Upper lobe of left lung (tissue), 6 donors: Measurements from ENCODE around the gene FCGBP. TPM values are rescaled to one million over a fixed set of nuclear protein-coding genes. Genes with fewer than 3 reads are reported as not detected.

Experiments
- ATAC-seq, 2 donors: fragments of 200-7000 bp; cut with Tn5 transposase; one replicate each; pipeline ENCODE4 v1.9.1; 2022; ENCODE audit warnings: mild to moderate bottlenecking in 2 of 2, moderate library complexity in 2 of 2; ENCODE audit not compliant: low FRiP score in 2 of 2
- DNase-seq, 2 donors: peaks; one replicate each; pipeline ENCODE4 v3.0.0-alpha.2; 2019 to 2020
- H3K27ac ChIP-seq, 4 donors: fragments of 200-600 bp; sonication (generic); one replicate each; pipeline ENCODE4 v1.5.1; 2016 to 2019
- H3K27me3 ChIP-seq, 4 donors: fragments of 200-600 bp; sonication (generic); one replicate each; pipeline ENCODE4 v1.5.1; 2017 to 2019
- H3K36me3 ChIP-seq, 4 donors: fragments of 200-600 bp; sonication (generic); one replicate each; pipeline ENCODE4 v1.5.1; 2016 to 2019
- H3K4me1 ChIP-seq, 4 donors: fragments of 200-600 bp; sonication (generic); one replicate each; pipeline ENCODE4 v1.5.1; 2018 to 2019
- H3K4me3 ChIP-seq, 4 donors: fragments of 200-600 bp; sonication (generic); one replicate each; pipeline ENCODE4 v1.5.1; 2017 to 2019; ENCODE audit warnings: mild to moderate bottlenecking in 2 of 4, moderate library complexity in 1 of 4
- H3K9me3 ChIP-seq, 4 donors: fragments of 200-600 bp; sonication (generic); one replicate each; pipeline ENCODE4 v1.5.1; 2018 to 2019
- CTCF ChIP-seq, 6 experiments: fragments of 450-650 bp in 4 of 6; fragments of 200-600 bp in 2 of 6; sonication (generic) in 2 of 6; IDR thresholded peaks; one replicate each; pipeline ENCODE4 v1.5.1; 2016 to 2019; ENCODE audit warnings: antibody characterized with exemption in 6 of 6
- EP300 ChIP-seq, 4 donors: sonication (generic); formaldehyde crosslinking; IDR thresholded peaks; one replicate each; pipeline ENCODE4 v1.5.1; 2017; ENCODE audit warnings: antibody characterized with exemption in 4 of 4, control low read depth in 2 of 4
- POLR2A ChIP-seq, 4 donors: fragments of 450-650 bp; IDR thresholded peaks; one replicate each; pipeline ENCODE4 v1.5.1; 2016 to 2017; ENCODE audit warnings: antibody characterized with exemption in 4 of 4, mild to moderate bottlenecking in 2 of 4
- POLR2AphosphoS5 ChIP-seq, 2 donors: sonication (generic); formaldehyde crosslinking; IDR thresholded peaks; one replicate each; pipeline ENCODE4 v1.5.1; 2017; ENCODE audit warnings: antibody characterized with exemption in 2 of 2
- WGBS, 2 donors: methylation state at CpG; one replicate each; pipeline ENCODE4 v1.1.5; 2017 to 2018; 5-methylcytosine and 5-hydroxymethylcytosine counted together
- total RNA-seq, 6 donors: library from RNA; depleted of rRNA in 4 of 6; stranded (reverse); fragments of >200 nt in 4 of 6; gene quantifications; one replicate each; pipeline versions ENCODE4 v1.1.0 to v1.2.1, GENCODE V29; 2016 to 2021
- donor health status: DM: no; HTN: no; CAD: no; lungs with moderate emphysema.
- donor health status: DM: no; HTN: yes; CAD: no; lungs with severe emphysema.

Gene FCGBP
- total RNA-seq, 6 donors from 2014 or later, result 7.0 to 27.2 (median 14.3) TPM

- peak in 1 of 2 donors; percentile 67 for DNase-seq
- H3K36me3 ChIP-seq, result no peaks in the 10 kb centered on the region
- H3K4me1 ChIP-seq, result no peaks in the 10 kb centered on the region
- H3K27me3 ChIP-seq, result no peaks in the 10 kb centered on the region
- no peak overlapping the region for H3K27ac ChIP-seq
- TF ChIP-seq CTCF (IDR thresholded peaks at IDR 0.05), result no peak
- no peak for TF ChIP-seq POLR2A (IDR thresholded peaks at IDR 0.05)
- no peak for TF ChIP-seq EP300 (IDR thresholded peaks at IDR 0.05)
- no peak for TF ChIP-seq POLR2AphosphoS5 (IDR thresholded peaks at IDR 0.05)
- WGBS, 2 donors, result 90 to 93% methylated on average over 17 to 18 of the region's 20 CpGs
- H3K9me3 ChIP-seq, result no peaks in the 10 kb centered on the region
- H3K4me3 ChIP-seq, result no peak overlapping the region
- ATAC-seq, result peak in 1 of 2 donors; percentile 34
These were observed 16.2 kb downstream of the FCGBP start for GRCh38 chr19:39918183-39918651.

GRCh38 chr19:39917561-39918182, 16.8 kb downstream of the FCGBP start:
- no peaks in the 10 kb centered on the region for H3K36me3 ChIP-seq
- DNase-seq (no peak), ATAC-seq (no peak)
- H3K4me1 ChIP-seq, result no peaks in the 10 kb centered on the region
- H3K27ac ChIP-seq, result no peak overlapping the region
- no peak overlapping the region for H3K4me3 ChIP-seq
- H3K27me3 ChIP-seq, result no peaks in the 10 kb centered on the region
- 71 to 89% methylated on average over 5 to 9 of the region's 9 CpGs for WGBS, 2 donors
- no peak for TF ChIP-seq POLR2A (IDR thresholded peaks at IDR 0.05)
- no peak for TF ChIP-seq CTCF (IDR thresholded peaks at IDR 0.05)
- TF ChIP-seq EP300 (IDR thresholded peaks at IDR 0.05), result no peak
- TF ChIP-seq POLR2AphosphoS5 (IDR thresholded peaks at IDR 0.05), result no peak
- no peaks in the 10 kb centered on the region for H3K9me3 ChIP-seq

GRCh38 chr19:39916851-39917396, 17.5 kb downstream of the FCGBP start:
- 78 to 83% methylated on average over 1 to 5 of the region's 5 CpGs for WGBS, 2 donors
- DNase-seq, result no peak
- H3K36me3 ChIP-seq, result no peaks in the 10 kb centered on the region
- H3K9me3 ChIP-seq, result no peaks in the 10 kb centered on the region
- no peaks in the 10 kb centered on the region for H3K27me3 ChIP-seq
- no peak for ATAC-seq
- no peak overlapping the region for H3K4me3 ChIP-seq
- H3K4me1 ChIP-seq, result no peaks in the 10 kb centered on the region
- no peak overlapping the region for H3K27ac ChIP-seq
- TF ChIP-seq POLR2A (IDR thresholded peaks at IDR 0.05) (no peak), EP300 (IDR thresholded peaks at IDR 0.05) (no peak), POLR2AphosphoS5 (IDR thresholded peaks at IDR 0.05) (no peak), CTCF (IDR thresholded peaks at IDR 0.05) (no peak)

GRCh38 chr19:39916236-39916635, 18.2 kb downstream of the FCGBP start:
- no peaks in the 10 kb centered on the region for H3K4me1 ChIP-seq
- H3K36me3 ChIP-seq, result no peaks in the 10 kb centered on the region
- 50 to 70% methylated on average over 5 of the region's 5 CpGs for WGBS, 2 donors
- H3K27ac ChIP-seq, result no peak overlapping the region
- H3K4me3 ChIP-seq, result no peak overlapping the region
- DNase-seq (no peak), ATAC-seq (no peak)
- H3K27me3 ChIP-seq, result no peaks in the 10 kb centered on the region
- H3K9me3 ChIP-seq, result no peaks in the 10 kb centered on the region
- TF ChIP-seq POLR2AphosphoS5 (IDR thresholded peaks at IDR 0.05) (no peak), POLR2A (IDR thresholded peaks at IDR 0.05) (no peak), CTCF (IDR thresholded peaks at IDR 0.05) (no peak), EP300 (IDR thresholded peaks at IDR 0.05) (no peak)

GRCh38 chr19:39915848-39916215, 18.6 kb downstream of the FCGBP start:
- no peaks in the 10 kb centered on the region for H3K4me1 ChIP-seq
- H3K4me3 ChIP-seq, result no peak overlapping the region
- no peak overlapping the region for H3K27ac ChIP-seq
- ATAC-seq (no peak), DNase-seq (no peak)
- H3K36me3 ChIP-seq, result no peaks in the 10 kb centered on the region
- TF ChIP-seq POLR2A (IDR thresholded peaks at IDR 0.05) (no peak), EP300 (IDR thresholded peaks at IDR 0.05) (no peak), CTCF (IDR thresholded peaks at IDR 0.05) (no peak), POLR2AphosphoS5 (IDR thresholded peaks at IDR 0.05) (no peak)
- WGBS, 2 donors, result 88 to 91% methylated on average over 13 to 17 of the region's 17 CpGs
- no peaks in the 10 kb centered on the region for H3K9me3 ChIP-seq
- H3K27me3 ChIP-seq, result no peaks in the 10 kb centered on the region
